Adrenal gland (tissue), 5 donors: ENCODE measurements around the gene SELENOP.

ENCODE experiments used
- POLR2A ChIP-seq, 2 donors: fragments of 450-650 bp; IDR thresholded peaks; one replicate each; pipeline ENCODE4 v1.6.1; 2017; ENCODE audit warnings: antibody characterized with exemption in 2 of 2, mild to moderate bottlenecking in 2 of 2, moderate library complexity in 1 of 2
- TF ChIP-seq, protein P1 (sequence below), 6 experiments: fragments of 450-650 bp in 4 of 6; fragments of 200-600 bp in 2 of 6; sonication (generic) in 1 of 6; IDR thresholded peaks; 1 replicate in 5 of 6; 2 replicates in 1 of 6; pipeline versions ENCODE4 v1.5.1 to v1.8.0; 2016 to 2021; ENCODE audit warnings: antibody characterized with exemption in 6 of 6, mild to moderate bottlenecking in 2 of 6, moderate library complexity in 1 of 6
- donor health status: DM: no; HTN: no; CAD: no.

DNA sequence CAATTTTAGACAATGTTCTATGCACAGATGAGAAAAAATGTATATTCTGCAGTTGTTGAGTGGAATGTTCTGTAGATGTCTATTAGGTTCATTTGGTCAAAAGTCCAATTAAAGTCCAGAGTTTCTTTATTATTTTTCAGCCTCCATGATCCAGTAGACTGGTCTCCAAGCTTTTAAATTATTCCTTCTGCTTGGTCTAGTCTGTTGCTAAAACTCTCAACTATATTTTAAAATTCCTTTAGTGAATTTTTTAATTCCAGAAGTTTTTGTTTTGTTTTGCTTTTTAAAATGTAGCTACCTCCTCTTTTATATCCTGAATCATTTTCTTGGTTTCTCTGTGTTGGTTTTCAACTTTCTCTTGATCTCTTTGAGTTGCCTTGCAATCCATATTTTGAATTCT, 24.6 kb downstream of the SELENOP start:
- TF ChIP-seq, protein P1, sequence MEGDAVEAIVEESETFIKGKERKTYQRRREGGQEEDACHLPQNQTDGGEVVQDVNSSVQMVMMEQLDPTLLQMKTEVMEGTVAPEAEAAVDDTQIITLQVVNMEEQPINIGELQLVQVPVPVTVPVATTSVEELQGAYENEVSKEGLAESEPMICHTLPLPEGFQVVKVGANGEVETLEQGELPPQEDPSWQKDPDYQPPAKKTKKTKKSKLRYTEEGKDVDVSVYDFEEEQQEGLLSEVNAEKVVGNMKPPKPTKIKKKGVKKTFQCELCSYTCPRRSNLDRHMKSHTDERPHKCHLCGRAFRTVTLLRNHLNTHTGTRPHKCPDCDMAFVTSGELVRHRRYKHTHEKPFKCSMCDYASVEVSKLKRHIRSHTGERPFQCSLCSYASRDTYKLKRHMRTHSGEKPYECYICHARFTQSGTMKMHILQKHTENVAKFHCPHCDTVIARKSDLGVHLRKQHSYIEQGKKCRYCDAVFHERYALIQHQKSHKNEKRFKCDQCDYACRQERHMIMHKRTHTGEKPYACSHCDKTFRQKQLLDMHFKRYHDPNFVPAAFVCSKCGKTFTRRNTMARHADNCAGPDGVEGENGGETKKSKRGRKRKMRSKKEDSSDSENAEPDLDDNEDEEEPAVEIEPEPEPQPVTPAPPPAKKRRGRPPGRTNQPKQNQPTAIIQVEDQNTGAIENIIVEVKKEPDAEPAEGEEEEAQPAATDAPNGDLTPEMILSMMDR (IDR thresholded peaks at IDR 0.05): no peak
- no peak for TF ChIP-seq POLR2A (IDR thresholded peaks at IDR 0.05)
